Measurements from ENCODE around the gene INKA2.

Gene INKA2

GRCh38 chr1:111739194-111739924, at the start of gene INKA2:
Gene INKA2, minus strand, starts transcription at chr1:111739395. Its CDS starts 153 bp downstream, at chr1:111739242.
- peak; percentile 88 for DNase-seq

- DNase-seq, result no peak
Measured at GRCh38 chr1:111786669-111787207, 47.5 kb upstream of the INKA2 start.

GRCh38 chr1:111784273-111784901, 45.2 kb upstream of the INKA2 start:
- DNase-seq, result no peak

DNA sequence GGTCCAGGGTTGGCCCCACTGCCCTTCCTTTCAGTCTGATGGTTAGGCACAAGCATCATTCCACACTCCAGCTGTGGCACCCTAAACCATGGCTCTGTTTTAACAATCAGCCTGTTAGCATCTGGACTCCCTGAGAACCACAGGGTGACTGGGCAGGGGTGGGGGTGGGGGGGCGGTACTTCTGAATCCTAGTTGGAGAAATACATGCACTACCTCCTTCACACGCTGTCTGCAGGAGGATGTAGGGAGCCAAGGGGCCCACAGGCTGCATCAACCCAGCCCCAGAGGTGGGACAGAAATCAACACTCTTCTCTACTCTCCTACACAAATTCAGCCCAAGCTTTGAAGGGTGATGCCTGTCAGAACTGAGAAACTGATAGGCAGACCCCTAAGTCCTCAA, 40.4 kb upstream of the INKA2 start:
- no peak for DNase-seq

DNA sequence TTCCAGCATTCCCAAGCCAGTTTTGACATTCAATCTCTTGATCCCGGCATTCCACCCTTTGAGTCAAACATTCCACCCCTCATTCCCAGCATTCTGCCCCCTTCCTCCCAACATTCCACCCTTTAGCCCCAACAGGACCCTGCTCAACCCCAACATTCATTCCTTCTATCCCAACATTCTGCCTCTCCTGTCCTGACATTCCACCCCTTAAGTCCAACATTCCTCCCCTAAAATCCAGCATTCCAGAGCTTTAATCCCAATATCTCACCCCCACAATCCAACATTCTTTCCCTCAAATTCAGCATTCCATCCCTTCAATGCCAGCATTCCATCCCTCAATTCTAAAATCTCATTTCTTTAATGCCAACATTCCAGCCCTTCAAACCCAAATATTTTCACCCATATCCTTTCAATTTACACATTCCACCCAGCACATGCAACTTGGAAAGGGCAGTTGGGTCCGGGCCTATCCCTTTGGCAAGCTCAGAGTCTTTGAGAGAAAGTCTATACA, 39.4 kb upstream of the INKA2 start:
- DNase-seq, result no peak

DNA sequence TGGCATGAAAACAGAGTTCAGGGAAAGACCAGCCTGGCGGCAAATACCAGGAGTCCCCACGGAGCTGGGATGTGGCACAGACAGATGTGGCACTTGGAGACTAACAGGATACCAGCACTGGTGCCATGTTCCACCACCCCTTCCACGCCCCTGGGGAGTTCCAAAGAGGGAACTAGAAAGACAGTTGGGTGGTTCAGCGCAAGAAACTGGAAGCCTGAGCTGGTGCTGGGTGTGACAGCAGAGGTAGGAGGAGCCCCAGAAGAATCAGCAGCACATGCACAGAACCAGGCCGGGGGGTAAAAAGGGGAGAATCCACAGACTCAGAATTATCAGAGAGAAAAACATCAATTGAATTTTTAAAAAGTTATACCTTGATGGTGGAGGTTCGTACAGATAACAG, 38.9 kb upstream of the INKA2 start:
- no peak for DNase-seq

GRCh38 chr1:111777301-111777700, 38.1 kb upstream of the INKA2 start:
- DNase-seq, result no peak

- DNase-seq, result no peak
Measured at GRCh38 chr1:111776861-111777260, 37.7 kb upstream of the INKA2 start.

GRCh38 chr1:111776391-111776790, 37.2 kb upstream of the INKA2 start:
- DNase-seq, result no peak

- no peak for DNase-seq
Measured at GRCh38 chr1:111775966-111776365, 36.8 kb upstream of the INKA2 start.

GRCh38 chr1:111770916-111771315, 31.7 kb upstream of the INKA2 start:
- DNase-seq, result no peak

- peak; percentile 61 for DNase-seq
Measured at GRCh38 chr1:111769517-111770146, 30.4 kb upstream of the INKA2 start.

DNA sequence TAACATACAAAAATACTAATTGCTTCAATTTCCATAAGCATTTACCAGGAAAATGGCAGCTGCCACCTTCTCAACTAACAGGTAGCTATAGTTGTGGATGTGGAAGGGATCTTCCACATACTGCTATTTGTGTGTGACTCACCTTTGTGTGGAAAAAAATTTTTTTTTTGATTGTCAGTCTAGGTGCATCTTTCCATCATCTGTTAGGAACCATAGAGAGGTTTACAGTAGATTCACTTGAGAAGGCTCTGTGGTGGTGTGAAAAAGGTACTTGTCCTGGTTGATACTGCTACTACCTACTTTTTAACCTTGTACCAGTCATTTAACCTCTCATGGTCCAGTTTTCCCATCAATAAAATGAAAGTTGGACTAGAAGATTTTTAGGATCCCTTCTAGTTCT, 29.4 kb upstream of the INKA2 start:
- no peak for DNase-seq

- DNase-seq, result no peak
Measured at GRCh38 chr1:111768023-111768422, 28.8 kb upstream of the INKA2 start.

GRCh38 chr1:111762332-111762731, 23.1 kb upstream of the INKA2 start:
- no peak for DNase-seq

DNA sequence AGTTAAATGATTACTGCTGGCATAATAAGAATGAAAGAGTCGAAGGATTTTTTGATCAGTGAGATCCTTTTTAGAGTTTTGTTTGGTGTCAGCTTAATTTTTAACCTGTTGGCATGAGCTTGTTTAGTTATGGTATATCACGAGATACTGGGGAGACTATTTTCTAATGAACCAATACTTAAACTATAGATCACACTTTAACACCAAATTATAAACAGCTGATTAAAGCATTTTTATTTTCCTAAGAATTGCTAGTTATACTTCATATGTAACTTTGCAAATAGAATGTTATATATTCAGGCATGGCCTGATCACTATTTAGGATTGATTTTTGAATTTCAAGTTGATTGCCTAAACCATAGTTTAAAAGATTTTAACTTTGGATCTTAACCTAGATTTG, 22.5 kb upstream of the INKA2 start:
- DNase-seq, result no peak

DNA sequence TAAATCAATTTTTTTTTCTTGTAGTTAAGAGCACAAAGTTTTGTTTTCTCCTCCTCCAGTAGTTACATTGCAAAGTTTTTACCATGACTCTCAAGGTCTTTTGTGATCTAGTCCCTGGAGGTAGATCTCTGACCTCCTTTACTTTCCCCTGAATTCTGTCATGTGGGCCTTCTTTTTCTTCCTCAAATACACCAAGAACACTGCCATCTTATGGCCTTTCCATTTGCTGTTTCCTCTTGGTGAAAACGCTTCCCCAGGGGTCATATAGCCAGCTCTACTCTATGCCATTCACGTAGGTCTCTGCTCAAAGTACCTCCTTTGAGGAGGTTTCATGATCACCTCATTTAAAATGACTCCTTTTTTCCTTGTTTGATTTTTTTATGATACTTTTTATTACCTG, 19.2 kb upstream of the INKA2 start:
- DNase-seq, result no peak

DNA sequence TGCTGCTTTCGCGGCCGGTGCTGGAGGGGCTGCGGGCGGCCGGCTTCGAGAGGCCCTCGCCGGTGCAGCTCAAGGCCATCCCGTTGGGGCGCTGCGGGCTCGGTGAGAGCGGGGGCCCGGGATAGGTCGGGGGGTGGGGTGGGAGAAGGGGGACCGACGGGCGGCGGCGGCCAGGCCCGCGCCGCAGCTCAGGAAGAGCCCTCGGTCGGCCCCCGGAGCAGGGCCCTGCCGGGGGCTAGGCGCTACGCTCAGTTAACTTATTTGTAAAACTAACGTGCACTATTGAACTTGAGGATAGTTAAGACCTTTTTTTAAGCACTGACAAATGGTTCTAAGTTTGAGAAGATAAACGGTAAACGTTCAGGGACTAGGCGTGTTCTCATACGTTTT, 16.9 kb upstream of the INKA2 start:
- DNase-seq, result no peak

- DNase-seq, result peak; percentile 94
Measured at GRCh38 chr1:111755331-111756123, 16.3 kb upstream of the INKA2 start, which contains the start of gene DDX20. Gene DDX20, plus strand, starts transcription at chr1:111755901. Its CDS starts 24 bp downstream, at chr1:111755925.

- peak; percentile 35 for DNase-seq
Measured at GRCh38 chr1:111754984-111755330, 15.8 kb upstream of the INKA2 start.

DNA sequence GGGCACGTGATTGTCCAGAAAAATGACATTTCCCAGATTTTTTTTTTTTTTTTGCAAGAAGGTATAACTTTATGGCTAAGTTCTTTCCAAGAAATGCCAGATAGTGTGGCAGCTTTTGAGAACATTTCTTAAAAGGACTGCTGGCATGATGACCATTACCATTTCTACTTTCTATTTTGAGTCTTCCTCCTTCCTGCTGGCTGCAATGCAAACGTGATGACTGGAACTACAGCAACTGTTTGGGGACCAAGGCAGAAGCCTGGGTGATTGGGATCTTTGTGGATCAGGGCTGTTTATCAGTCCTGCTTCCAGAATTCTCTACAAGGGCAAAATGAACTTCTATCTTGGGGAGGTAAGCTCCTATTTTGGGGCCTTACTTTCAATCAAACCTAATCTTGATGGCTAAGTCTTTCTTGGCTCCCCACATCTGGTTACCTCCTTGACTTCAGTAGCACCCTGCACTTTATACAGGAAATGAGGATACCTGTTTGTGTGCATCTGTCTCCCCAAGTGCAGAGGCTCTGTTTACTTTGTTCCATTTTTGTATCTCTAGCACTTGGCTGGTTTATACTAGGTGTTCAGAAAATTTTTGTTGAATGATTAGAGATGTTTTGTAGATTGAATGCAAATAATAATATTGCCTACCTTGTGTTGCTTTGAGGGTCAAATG, 12.8 kb upstream of the INKA2 start:
- DNase-seq, result no peak

- DNase-seq, result no peak
Measured at GRCh38 chr1:111750856-111751255, 11.7 kb upstream of the INKA2 start.
